Measurements from ENCODE around the gene NOSTRIN. TPM values are rescaled to one million over a fixed set of nuclear protein-coding genes. Genes with fewer than 3 reads are reported as not detected.
"Not testable (repeated sequence)": the region's sequence is repeated elsewhere in the genome, so short reads cannot be mapped to it uniquely, and the experiment has no call there.

The NOSTRIN gene
- total RNA-seq, 1 donor from 2014 or later: 31.4 TPM

DNA sequence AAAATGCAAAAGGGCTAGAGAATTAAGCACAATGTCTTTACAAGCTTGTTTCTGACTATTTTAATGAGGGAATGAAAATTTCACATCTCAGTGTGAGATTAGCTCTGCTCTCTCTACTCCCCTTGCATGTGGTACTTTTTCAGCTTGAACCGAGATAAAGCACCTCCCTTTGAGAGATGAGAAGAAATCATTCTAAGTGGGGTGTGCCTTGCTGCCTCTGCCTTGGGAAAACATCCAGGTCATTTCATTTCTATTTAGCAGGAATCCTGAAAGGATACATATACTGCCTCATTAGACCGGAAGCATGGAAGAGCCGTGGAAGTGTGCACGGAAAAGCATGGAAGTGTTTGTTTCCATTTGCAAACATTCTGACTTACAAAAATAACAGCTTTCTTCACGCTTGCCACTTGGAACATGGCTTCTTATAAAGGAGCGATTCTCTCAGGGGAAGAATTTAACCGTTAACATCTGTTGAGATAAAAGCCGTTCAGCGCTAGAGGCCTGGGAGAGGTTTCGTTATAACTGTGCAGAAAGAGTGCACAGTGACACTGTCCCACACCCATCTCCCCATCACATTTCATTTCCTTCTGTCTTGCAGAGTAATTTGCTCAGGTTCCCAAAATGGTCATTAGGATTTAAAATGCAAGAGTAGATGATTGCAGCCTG lies 16.7 kb downstream of the NOSTRIN start:
- DNase-seq (ENCODE audit: low spot score): no peak

DNA sequence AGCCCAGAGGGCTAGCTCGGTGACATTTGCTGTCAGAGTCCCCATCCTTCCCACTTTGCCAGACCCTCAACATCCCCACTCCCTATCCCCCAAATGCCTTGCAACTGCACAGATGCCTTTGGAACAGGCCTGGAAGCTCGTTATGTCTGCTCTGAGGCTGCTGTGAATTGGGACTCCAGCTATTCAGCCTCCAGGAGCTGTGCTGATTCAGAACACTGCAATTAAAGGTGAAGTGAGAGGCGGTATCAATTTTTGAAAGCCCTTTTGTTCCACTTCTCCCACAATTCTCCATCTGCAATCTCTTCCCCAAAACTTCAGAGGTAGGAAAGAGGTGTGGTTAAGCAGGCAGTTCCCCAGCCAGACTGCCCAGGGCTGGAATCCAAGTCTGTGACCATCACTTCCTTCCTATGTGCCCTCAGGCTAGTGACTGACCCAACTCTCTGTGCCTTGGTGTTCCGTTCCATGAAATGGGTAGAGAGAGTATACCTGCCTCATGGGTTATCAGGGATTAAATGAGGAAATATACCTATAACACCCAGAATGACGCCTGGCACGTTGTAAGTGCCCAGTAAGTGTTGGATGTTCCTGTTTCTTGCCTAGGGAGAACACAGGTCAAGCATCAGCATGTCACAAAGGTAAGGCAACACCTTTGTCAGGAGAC lies 17.5 kb downstream of the NOSTRIN start:
- DNase-seq (ENCODE audit: low spot score): no peak

DNA sequence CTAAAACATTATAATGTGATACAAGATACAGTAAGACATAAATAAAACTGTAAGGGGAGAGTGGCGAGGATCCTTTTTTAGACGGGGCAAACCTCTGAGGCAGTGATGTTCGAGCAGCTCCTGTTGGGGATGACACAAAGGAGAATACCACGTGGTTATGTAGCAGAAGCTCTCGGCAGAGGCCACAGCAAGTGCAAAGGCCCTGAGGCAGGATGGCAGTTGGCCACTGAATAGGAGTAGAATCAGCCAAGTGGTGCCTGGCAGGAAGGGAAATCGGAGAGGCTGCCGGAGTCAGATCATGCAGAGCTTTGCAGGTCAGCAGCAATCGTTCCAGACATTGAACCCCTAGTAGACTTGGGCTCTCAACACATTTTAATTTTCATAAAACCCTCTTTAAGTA lies 19.1 kb downstream of the NOSTRIN start:
- DNase-seq (ENCODE audit: low spot score): no peak

DNA sequence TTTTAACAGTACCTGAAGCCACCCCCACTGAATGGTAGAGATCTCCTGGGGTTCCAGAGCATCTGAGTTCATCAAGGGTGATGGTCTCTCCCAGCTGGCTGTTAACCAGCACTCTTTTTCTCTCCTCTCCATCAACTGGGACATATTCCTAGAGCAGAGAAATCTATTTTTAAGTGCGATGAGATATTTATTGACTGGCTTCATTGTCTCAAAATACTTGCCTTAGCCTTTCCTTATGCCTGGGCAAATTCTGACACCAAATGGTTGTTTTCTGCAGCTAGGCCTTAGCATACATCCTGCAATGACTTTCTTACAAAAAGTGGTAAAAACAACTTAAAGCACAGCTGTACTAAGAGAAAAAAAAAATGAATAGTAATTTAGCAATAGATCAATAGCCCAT lies 19.6 kb downstream of the NOSTRIN start:
- DNase-seq (ENCODE audit: low spot score): no peak

DNA sequence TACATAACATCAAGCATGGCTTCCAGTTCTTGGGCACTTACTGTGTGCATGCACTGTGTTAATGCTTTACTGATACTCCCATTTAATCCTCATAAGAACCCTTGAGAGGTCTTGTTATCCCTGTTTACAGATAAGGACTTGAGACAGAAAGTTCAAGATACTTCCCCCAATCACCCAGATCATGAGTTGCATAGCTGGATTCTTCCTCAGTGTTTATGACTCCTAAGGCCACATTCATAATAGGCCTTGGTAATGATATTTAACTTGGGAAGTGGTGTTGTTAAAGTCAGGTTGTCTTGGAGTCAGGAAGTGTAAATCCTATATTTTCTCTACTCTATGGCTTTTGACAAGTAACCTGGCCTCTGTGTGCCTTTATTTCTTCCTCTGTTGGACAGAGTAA lies 22.7 kb downstream of the NOSTRIN start:
- DNase-seq (ENCODE audit: low spot score): no peak

DNA sequence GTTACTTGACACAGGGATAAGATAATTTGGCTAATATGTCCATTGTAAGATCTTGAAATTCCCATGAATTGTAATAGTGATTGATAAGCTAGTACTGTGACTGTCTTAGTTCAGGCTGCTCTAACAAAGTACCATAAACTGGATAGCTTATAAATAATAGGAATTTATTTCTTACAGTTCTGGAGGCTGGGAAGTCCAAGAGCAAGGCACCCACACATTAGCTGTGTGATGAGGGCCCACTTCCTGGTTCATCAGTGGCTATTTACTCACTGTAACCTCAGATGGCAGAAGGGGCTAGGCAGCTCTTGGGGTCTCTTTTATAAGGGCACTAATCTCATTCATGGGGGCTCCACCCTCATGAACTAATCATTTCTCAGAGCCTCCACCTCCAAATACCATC lies 28.5 kb downstream of the NOSTRIN start:
- no peak for DNase-seq (ENCODE audit: low spot score)

DNA sequence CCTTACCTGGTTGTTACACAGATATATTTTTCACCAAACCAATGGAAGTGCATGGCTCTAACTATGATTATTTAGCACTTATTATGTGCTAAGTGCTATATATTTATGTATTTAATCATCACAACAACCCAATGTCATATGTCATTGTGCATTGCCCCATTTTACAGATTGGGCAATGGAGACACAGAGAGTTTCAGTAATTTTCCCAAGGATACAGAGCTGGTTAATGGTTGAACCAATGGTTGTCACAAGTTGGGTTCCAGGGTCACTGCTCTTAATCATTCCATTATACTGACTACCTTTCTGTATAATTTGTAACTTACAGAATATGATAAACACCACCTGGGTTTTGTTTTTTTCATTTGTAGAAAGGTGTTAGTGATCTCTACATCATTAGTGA lies 29.2 kb downstream of the NOSTRIN start:
- no peak for DNase-seq (ENCODE audit: low spot score)

DNA sequence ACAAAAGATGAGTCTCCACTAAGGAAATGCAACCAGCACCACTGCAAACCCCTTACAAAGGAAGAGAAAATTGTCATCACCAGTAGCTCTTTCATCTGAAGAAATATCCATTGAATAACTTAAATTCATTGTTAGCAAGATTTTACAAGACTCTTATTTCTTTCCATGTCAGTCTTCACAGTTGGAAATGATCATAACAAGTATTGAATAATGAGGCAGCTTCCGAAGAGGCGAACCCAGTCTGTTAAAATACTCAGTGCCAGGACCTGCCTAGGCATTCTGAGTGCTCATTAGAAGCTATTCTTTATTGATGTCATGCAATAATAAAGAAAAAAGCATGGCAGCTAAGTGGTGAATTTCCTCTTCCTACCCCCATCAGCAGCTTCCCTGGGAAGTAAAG lies 33.5 kb downstream of the NOSTRIN start:
- DNase-seq (ENCODE audit: low spot score): no peak

DNA sequence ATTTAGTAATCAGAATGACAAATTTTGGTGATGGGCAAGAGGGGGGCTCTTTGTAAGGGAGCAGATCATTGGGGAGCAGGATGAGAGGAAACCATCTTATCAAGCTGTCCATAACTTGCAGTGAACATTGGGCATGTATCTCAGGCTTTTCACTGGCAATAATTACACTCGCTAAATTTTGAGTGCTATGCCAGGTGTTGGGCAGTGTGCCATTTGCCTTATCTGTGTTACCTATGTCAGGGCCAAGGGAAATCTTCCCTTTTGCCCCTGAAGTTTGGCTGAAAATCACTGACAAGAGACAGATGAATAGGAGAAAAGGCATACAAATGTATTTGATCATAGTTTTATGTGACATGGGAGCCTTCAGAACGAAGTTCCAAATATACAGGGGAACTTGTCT lies 39.0 kb downstream of the NOSTRIN start:
- DNase-seq (ENCODE audit: low spot score): no peak

DNA sequence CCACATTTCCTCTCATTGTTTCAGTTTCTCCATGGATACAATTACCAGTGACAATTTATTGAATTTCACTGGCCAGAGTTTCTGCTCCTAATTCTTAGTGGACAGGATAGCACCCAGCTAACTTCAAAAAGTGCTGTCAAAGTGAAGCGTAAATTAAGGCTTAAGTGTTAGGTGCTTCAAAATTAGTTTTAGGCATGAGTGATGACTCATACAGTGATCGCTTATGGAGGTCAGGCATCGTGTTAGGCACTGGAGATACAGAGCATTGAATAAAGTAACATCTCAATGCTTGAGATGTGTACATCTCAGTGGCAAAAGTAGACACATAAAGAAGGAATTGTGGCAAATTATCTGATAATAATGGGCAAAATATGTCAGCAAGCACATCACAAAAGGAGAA lies 40.8 kb downstream of the NOSTRIN start:
- DNase-seq (ENCODE audit: low spot score): no peak

DNA sequence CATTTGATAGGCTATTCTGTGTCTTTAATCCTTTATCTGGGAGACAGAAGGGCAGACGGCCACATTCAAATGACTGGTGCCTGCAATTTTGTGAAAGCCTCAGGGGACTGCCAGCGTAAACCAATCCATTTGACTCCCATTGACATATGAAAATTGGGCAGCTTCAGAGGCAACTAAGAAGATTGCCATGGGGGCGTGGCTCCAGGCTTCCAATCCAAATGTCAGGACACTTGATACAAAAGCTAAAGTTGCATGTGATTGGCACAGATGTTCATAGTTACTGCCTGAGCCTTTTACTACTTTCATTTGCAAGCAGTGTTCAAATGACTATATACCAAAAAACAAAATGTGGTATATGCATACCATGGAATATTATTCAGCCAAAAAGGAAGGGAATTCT lies 45.8 kb downstream of the NOSTRIN start:
- DNase-seq (ENCODE audit: low spot score): no peak

DNA sequence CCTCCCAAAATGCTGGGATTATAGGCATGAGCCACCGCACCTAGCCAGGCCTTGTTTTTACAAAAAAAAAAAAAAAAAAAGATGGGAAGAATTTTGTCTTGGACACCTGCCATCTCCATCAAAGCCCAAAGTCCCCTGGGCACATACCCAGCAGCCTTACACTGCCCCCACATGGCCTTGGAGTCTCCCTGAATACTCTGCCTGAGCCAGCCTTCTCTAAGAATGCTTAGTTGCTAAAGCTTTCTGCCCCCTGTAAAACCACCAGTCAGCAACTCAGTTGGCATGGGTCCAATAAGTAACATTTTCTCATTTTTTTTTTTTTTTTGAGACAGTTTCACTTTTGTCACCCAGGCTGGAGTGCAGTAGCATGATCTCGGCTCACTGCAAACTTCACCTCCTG lies 47.2 kb downstream of the NOSTRIN start:
- DNase-seq (ENCODE audit: low spot score): no peak

DNA sequence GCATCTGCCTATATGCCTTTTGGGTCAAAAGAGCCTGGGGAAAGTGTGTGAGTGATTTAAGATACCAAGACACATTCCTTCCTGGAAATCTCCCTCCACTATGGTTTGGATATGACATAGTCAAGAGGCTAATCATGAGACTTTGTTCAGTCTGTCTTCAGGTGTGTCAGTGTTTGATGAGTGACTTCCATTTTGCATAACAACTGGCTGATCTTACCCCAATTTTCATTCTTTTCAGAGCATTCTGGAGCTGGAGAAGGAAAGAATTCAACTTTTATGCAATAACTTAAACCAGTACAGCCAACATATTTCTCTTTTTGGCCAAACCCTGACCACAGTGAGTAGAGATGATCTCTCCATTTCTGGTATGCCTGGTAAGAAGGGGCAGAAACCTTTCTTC lies 48.4 kb downstream of the NOSTRIN start:
- no peak for DNase-seq (ENCODE audit: low spot score)

DNA sequence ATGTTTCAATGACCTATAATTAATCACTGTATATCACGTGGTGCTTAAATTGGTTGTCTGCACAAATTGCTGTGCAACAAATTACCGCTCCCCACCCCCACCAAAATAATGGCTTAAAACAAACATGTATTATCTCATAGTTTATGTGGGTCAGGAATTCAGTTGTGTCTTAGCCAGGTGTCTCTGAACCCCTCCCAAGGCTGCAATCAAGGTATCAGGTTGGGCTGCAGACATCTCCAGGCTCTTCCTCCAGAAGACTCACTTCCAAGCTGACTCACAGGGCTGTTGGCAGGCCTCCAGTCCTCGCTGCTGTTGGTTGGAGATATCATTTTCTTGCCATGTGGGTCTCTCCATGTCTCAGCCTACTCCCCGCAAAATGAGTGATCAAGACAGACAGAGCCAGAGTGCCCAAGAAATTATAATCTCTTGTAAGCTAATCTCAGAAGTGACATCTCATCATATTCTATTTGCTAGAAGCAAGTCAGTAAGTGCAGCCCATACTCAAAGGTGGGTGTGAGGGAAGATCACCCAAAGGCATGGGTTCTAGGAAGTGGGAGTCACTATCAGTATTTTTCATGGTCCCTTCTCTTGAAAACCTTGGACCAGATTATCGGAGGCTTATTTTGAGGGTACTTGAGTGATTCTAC lies 49.4 kb downstream of the NOSTRIN start:
- DNase-seq (ENCODE audit: low spot score): no peak

DNA sequence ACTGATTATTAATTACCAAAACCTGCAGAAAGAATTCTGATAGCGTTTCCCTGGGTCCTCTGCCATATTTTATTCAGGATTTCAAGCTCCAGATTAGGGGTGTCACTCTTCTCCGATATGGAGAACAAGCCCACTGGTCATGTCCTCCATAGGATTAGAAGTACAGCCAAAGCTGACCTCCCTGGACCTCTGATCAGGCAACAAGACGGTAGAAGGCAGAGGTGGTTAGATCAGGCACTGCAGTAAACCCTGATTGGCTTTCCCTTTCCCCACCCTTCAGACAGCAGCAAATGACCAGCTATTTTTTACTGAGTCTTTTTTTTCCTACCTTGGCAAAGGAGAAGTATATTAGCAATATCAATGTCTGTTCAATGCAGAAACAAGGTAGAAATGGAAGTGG lies 50.0 kb downstream of the NOSTRIN start:
- DNase-seq (ENCODE audit: low spot score): no peak

DNA sequence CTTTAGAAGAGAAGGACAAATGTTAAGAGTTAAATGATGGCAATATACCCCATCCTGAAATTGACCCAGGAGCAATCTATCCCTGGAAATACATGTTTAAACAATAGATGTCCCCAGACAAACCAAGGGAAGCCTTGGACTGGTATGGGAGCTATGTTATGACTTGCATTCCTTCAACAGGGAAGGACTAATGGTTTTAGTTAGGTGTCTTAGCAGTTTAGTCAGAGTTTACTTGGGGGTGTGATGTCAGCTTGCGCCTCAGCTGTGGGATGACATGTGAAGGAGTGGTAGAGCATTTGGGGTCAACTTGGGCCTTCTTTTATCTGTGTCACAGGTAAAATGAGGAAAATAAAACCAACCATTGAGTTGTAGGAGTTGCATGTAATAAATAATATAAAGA lies 51.0 kb downstream of the NOSTRIN start:
- no peak for DNase-seq (ENCODE audit: low spot score)

DNA sequence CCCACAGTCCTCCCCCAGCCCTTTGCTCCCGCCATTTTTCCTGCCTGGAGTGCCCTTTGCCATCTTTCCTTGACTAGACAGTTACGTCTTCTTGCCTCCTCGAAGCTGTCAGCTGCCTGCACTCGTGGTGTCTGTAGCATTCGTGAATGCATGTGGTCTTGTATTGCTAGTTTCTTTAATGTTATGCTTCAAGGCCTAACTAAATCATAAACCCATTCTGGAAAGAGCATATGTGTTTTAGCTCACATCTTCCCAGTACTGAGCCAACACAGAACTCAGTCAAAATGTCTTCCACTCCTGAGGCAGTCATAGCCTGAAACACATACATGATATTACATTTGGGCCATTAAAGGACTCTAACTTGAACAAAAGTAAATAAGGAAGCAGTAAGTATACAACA lies 52.2 kb downstream of the NOSTRIN start:
- DNase-seq (ENCODE audit: low spot score): no peak

DNA sequence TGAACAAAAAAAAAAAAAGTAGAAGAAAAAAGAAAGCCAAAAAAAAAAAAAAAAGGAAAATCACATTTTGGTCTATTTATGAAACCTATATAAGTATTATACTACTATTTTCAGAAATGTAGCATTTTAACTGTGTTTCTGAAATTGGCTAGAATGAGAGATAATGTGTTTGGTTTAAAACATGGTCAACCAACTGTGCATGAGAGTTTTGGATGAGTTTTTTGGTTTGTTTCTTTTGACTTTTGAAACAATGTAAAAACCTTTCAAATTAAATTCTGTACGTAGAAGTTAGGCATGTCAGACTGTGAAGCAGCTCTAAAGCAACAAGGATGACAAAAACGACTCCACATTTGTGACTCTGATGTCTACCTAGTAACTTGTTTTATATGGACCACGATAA lies 53.2 kb downstream of the NOSTRIN start:
- DNase-seq (ENCODE audit: low spot score): no peak

DNA sequence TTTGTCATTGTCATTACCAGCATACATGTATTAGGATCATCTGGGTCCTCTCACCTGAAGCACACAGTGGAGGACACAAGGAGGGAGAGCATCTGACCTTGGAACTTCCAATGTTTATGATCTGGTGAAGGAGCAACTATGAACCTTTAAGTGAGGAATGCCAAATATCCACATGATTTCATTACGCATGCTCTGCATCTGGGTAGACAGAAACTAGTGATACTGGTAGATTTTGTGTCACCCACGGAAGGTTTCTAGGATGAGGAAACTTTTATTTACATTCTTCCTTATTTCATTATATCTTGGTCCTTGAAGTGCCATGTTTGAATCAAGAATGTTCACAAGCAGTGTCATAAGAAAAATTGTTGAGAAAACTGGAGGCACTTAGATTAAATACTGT lies 55.7 kb downstream of the NOSTRIN start:
- DNase-seq (ENCODE audit: low spot score): no peak

DNA sequence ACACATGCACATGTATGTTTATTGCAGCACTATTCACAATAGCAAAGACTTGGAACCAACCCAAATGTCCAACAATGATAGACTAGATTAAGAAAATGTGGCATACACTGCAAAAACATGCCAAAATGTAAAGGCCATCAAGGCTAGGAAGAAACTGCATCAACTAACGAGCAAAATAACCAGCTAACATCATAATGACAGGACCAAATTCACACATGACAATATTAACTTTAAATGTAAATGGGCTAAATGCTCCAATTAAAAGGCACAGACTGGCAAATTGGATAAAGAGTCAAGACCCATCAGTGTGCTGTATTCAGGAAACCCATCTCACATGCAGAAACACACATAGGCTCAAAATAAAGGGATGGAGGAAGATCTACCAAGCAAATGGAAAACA lies 64.7 kb downstream of the NOSTRIN start:
- not testable (repeated sequence) for DNase-seq (ENCODE audit: low spot score)

DNA sequence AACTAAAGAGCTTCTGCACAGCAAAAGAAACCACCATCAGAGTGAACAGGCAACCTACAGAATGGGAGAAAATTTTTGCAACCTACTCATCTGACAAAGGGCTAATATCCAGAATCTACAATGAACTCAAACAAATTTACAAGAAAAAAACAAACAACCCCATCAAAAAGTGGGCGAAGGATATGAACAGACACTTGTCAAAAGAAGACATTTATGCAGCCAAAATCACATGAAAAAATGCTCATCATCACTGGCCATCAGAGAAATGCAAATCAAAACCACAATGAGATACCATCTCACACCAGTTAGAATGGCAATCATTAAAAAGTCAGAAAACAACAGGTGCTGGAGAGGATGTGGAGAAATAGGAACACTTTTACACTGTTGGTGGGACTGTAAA lies 67.9 kb downstream of the NOSTRIN start:
- DNase-seq (ENCODE audit: low spot score): not testable (repeated sequence)

DNA sequence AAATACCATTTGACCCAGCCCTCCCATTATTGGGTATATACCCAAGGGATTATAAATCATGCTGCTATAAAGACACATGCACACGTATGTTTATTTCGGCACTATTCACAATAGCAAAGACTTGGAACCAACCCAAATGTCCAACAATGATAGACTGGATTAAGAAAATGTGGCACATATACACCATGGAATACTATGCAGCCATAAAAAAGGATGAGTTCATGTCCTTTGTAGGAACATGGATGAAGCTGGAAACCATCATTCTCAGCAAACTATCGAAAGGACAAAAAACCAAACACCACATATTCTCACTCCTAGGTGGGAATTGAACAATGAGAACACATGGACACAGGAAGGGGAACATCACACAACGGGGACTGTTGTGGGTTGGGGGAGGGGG lies 68.4 kb downstream of the NOSTRIN start:
- not testable (repeated sequence) for DNase-seq (ENCODE audit: low spot score)

DNA sequence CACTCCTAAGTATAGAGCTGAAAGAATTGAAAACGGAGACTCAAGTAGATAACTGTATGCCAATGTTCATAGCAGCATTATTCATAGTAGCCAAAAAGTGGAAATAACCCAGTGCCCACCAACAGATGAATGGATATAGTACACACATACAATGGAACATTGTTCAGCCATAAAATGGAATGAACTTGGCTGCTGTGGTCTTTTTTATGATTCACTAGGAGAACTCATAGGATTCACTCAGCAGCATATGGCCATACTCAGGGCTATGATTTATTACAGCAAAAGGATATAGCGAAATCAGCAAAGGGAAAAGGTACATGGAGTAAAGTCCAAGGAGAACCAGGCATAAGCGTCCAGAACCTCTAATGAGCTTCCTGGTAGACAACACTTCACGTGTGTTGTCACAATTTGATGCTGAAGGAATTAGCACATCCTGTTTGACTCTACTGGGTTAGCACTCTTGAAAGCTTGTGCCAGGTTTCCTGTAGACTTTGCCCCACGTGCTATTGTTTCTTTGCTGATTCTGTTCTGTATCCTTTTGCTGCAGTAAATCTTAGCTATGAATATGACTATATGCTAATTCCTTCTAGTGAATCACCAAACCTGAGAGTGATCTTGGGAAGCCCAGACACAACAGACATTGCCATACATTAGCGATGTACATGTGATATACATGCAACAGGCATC lies 72.1 kb downstream of the NOSTRIN start:
- no peak for DNase-seq (ENCODE audit: low spot score)
